HG03159 (cell line): ENCODE data around the gene KCNC4.

Experiments used
- ATAC-seq: cut with Tn5 transposase; IDR thresholded peaks from one replicate; pipeline ENCODE4 v1.9.1; 2021; ENCODE audit warnings: mild to moderate bottlenecking, moderate library complexity; ENCODE audit not compliant: unreplicated experiment

KCNC4 gene

DNA sequence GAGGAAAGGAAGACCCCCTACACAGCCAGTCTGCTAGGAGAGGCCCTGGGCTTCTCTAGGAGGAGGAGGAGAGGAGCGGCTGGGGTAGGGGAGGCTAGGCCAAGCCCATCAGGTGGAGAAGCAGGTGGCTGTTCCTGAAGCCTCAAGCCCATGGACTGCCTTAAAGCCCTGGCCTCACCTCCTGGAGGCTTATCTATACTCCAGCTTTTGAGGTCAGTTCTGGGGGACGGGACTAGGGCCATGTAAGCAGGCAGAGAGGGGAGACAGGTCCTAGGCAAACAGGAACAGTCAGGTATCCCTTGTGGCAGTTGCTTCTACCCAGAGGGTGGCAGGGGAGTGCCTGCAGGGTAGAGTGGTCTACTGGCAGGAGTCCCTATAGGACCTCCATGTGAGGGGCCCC is 40.6 kb downstream of the KCNC4 start:
- no peak for ATAC-seq

DNA sequence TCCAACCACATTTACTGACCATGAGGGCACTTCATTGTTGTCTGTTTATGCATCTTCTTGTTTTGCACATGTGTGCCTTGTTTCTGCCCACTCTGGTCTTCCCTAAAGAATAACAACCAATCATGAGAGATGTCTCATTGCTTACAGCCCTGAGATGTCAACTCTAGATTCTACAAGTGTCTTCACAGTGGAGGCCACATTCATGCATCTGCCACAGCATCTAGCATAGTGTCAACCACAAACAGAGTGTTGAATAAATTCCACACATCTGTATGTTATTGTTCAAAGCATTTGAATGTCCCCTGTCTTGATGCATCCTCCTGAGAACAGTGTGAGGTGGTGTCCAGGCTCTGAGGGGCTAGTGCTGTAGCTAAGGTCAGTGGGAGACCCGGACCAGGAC is 43.1 kb downstream of the KCNC4 start:
- no peak for ATAC-seq

DNA sequence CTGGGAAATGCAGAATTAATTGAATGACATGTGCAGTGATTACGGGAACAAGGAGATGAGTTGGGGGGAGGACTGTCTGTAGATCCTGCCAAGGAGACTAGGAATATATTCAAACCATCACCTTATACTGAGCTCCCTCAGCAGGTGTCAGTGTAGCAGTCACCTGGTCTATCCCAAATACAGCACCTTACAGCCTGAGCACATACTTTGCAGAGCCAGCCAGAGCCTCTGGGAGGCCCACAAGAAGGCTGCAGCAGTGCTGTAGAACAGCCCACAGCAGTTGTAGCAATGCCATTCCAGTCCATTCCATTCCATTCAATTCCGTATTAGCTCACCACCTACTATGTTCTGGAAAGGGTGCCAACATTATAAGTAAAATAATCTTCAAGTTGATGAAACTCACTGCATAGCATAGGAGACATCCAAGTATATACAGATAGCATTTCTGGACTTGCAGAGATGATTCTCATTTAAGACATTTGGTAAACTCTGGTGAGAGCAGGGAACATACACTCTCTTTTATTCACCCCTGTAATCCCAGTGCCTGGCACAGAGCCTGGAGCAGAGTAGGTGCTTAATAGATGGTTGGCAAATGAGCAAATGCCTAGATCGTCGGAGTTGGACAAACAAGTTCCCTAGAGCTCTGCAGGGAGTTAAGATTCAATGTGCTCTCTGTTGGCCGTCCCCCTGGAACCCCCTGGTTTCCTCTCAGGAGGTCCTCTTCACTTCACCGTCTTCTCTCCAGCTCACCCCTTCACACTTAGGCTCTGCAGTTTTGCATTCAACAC is 44.7 kb downstream of the KCNC4 start:
- no peak for ATAC-seq

DNA sequence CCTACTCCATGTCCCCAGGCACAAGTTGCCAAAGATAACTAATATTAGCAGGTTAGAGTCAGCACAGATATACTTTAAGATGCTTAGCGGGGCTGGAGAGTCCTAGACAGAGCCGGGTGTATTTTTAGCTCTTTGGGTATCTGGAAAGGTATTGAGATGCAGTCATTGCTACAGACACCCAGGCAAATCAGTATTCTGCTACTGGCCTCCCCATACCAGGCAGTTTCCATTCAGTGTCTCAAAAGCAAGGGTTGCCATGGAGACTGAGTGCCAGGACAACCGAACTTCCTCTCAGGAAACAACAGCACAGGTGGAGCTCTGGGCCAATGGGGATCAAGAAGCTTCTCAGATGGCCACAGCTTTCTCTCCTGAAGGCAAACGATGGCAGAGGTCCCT is 45.3 kb downstream of the KCNC4 start:
- ATAC-seq = no peak

DNA sequence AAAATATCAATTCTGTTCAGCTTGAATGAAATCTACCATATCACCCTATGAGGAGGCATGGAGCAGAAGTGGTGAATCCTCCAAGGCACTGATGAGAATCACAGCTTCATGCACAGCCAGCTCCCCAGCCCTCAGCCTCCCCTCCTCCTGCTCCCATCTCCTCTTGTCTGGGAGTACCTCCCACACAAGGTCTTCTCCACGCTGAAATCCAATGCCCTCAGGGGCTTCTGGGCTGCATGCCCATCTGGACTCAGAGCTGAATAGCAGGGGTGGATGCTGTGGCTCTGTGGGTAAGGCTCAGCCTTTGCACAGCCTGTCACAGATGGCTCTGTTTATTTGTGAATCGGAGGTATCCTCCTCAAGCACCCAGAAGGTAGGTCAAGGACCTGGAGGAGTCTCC is 48.6 kb downstream of the KCNC4 start:
- ATAC-seq = no peak

DNA sequence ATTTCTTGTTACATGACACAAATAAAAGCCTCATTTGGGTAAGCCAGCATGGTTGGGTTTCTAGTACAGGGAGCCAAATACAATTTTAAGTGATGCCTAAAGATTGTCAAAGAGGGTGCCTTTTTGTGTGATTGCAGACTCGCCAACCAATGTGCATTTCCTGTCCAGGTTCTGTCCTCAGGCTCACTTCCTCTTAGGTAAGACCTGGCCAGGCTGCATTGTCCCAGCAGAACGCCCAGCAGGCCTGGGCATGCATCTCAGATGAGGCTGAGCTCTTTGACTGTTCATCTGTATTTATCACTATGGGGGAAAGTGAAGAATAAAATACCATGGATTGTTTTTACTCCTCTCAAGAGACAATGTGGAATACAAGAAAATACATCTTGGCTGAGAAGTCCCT is 49.7 kb downstream of the KCNC4 start:
- ATAC-seq = no peak
